Forelimb muscle (tissue), 1 donor: Measurements from ENCODE around the gene MRPL51. TPM values are rescaled to one million over a fixed set of nuclear protein-coding genes. Genes with fewer than 3 reads are reported as not detected.
A peak's percentile ranks its signal among the peaks of the same experiment; 100 is the strongest.
"Not testable (repeated sequence)": the region's sequence is repeated elsewhere in the genome, so short reads cannot be mapped to it uniquely, and the experiment has no call there.

Experiments used
- DNase-seq: peaks from one replicate; pipeline ENCODE4 v3.0.0-alpha.2; 2013; ENCODE audit warnings: low read depth
- polyA plus RNA-seq: library from polyadenylated mRNA; unstranded; fragments of 120-200 nt; gene quantifications from one replicate; pipeline ENCODE4 v1.2.1, GENCODE V29; 2013; ENCODE audit not compliant: insufficient read length

MRPL51 gene
- polyA plus RNA-seq, 1 donor = 111 TPM

DNA sequence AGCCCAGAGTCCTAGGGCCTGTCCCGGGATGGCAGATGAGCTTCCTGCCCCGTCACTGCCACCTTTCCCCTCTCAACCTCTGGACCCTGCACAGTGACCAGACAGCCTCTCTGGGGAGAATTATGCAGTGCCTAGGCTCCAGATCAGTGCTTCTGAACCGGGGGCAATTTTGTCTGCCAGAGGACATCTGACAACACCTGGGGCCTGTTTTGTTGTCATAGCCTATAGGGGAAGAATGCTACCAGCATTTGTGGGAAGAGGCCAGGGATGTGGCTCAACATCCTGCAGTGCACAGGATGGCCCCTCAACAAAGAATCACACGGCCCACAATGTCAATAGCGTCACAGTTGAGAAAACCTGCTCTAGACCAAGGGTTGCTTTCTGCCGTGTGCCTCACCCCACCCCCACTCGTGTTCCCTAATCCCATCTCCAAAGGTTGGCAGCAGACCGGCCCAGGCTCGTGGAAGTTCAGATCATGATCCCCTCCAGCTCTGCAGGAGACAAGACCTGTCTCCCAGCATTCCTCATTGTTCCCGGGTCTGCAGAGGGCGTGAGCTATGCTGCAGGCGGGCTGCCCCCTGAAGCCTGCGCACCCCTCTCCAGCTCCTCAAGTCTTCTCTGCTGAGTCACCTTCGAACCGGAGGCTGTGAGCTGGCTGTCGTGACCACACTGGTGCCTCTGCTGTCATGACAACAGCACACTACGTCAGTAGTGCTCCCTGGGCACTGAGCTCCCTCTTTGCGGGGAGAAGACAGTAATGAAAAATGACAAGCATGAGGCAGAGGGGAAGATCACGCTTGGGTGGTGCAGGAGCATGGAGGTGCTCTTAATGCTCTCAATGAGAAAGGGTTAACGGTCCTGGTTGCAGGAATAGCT is 39.2 kb upstream of the MRPL51 start:
- DNase-seq = no peak

DNA sequence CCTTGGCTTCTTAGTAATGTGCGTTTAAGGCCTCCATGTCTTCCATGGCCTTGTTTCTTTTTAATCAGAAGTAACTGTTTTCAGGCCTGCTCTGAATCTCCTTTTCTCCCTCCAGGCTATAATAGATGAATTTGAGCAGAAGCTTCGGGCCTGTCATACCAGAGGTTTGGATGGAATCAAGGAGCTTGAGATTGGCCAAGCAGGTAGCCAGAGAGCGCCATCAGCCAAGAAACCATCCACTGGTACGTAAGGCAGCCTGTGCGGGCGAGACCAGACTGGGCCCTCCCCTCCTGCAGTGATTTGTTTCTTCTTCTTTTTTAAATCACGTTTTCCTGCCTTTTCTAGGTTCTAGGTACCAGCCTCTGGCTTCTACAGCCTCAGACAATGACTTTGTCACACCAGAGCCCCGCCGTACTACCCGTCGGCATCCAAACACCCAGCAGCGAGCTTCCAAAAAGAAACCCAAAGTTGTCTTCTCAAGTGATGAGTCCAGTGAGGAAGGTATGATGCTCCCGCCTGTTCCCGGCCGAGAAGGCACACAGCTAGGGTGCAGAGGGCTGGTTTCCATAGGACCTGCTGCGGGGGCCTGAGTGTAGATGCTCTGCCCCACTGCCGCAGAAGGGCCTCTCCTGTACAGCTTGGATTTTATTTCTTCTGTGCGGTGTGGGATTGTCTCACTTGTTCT is 37.7 kb upstream of the MRPL51 start:
- no peak for DNase-seq

DNA sequence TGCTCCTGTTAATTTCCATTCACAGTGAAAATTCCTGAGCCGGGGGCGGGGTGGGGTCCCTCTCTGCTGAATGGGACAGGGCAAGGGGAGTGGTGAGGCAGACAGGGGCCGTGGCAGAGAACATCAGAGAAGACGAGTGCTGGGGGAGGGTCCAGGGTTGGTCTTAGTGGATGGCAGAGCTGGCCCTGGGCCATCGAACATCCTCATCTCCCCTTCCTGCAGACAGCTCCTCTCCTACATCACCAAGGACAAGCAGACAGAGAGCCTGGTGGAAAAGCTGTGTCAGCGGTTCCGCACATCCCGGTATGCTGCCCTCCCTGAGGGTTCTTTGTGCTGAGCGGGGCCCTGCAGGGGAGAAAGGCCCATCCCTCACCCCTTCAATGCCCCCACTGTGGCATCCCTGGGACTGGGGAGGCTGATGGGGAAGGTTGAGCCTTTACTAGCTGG is 36.3 kb upstream of the MRPL51 start:
- no peak for DNase-seq

DNA sequence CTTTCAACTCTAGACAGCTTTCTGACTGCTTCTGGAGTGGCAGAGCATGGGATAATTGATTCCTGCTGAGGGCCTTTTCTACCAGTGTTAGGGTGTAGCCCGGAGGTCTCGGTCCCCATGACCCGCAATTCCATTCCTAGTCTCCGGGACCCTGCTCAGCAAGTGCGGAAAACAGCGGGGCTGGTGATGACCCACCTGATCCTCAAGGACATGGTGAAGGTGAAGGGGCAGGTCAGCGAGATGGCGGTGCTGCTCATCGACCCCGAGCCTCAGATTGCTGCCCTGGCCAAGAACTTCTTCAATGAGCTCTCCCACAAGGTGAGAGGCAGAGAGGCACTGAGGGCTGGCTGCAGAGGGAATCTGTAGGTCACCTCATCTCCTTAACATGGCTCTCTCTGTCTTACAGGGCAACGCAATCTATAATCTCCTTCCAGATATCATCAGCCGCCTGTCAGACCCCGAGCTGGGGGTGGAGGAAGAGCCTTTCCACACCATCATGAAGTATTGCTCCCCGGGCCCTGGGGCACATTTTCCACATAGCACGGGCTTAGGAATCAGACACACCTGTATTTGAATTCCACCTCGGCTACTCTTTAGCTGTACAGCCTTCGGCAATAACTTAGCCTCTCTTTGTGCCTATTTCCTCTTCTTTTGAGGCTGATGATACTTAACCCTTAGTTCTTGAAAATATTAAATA is 35.6 kb upstream of the MRPL51 start:
- DNase-seq = no peak

DNA sequence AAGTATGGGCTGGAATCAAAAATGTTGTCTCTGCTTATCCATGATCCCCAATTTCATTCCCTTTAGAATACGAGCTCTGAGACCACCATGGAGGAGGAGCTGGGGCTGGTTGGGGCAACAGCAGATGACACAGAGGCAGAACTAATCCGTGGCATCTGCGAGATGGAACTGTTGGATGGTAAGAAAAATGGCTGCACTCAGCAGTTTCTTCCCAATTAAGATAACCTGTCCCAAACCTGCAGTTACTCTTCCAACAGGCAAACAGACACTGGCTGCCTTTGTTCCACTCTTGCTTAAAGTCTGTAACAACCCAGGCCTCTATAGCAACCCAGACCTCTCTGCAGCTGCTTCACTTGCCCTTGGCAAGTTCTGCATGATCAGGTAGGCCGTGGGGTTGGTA is 34.6 kb upstream of the MRPL51 start:
- no peak for DNase-seq

DNA sequence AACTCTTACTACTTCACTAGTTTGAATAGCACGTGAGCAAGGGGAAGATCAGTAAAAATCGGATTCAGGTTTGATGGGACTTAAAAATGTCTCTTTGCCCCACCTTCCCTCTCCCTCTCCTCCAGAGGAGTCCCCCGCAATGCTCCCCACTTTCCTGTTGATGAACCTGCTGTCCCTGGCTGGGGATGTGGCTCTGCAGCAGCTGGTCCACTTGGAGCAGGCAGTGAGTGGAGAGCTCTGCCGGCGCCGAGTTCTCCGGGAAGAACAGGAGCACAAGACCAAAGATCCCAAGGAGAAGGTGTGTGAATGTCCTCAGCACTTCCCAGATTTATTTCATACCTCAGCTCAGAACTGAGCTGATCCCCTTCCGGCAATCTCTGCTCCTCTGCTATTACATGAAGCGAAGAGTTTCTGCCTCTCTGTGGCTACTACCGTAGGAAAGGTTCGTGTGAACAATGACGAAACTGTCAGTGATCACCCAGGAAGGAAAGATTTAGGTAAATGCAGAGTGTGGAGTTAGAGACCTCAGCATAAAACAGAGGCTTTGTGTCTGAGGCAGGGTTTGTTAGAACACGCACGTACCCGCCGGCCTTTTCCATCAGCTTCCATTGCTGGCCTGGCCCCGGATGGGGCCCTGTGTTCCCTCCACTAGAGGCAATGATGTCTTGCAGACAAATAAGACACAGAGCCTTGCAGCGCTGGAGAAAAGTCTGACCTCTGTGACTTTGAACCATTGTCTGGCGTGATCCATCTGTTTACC is 33.9 kb upstream of the MRPL51 start:
- no peak for DNase-seq

DNA sequence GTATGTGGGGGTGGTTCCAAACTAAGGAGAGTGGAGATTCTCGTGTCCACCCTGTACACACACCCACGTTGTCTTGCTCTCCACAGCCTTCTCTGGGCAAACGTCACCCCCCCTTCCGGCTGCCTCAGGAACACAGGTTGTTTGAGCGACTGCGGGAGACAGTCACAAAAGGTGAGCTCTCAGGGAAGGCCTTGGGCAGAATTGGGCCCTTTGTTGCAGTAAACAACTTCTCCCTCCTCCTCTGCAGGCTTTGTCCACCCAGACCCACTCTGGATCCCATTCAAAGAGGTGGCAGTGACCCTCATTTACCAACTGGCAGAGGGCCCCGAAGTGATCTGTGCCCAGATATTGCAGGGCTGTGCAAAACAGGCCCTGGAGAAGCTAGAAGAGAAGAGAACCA is 33.1 kb upstream of the MRPL51 start:
- DNase-seq = no peak

DNA sequence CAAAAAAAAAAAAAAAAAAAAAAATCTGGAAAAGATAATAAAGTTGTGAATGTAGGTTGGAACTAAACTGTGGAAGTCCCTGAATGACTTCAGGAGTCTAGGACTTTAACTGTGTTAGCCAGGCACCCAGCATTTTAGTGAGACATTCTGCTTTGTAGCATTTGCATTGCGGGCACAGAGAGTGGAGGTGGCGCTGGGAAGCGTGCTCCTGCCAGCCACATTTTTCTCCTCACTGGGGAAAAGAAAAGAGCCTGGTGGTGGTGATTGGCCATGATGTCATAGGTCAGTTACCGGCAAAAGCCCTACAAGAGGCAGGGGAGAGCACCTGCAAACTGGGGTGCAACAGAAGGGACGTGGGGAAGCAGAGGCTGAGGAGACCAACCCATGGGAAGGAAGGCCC is 31.6 kb upstream of the MRPL51 start:
- DNase-seq = no peak

DNA sequence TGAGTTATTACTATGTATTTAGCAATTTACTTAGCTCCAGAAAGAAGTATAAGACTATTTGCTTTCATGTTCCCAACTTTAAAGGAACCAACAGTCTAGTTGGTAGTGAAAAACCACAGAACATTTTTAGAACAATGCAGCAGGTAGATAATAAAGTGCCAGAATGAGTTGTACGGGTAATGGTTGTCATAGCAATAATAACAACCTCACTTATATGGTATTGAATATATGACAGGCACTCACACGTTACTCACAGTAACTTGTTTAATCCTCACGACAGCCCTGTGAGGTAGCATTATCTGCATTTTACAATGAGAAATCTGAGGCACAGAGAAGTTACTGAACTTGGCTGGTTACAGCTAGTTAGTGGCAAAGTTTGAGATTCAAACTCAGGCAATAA is 30.6 kb upstream of the MRPL51 start:
- DNase-seq = no peak

DNA sequence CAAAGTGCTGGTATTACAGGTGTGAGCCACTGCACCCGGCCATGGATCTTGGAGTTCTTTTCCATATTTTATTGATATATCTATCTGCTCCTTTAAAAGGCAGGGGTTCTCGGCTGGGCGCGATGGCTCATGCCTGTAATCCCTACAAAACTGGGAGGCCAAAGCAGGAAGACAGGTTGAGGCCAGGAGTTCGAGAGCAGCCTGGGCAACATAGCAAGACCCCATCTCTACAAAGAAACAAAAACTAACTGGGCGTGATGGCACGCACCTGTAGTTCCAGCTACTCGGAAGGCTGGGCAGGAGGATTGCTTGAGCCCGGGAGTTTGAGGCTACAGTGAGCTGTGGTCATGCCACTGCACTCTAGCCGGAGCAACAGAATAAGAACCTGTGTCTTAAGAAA is 29.1 kb upstream of the MRPL51 start:
- DNase-seq = no peak

DNA sequence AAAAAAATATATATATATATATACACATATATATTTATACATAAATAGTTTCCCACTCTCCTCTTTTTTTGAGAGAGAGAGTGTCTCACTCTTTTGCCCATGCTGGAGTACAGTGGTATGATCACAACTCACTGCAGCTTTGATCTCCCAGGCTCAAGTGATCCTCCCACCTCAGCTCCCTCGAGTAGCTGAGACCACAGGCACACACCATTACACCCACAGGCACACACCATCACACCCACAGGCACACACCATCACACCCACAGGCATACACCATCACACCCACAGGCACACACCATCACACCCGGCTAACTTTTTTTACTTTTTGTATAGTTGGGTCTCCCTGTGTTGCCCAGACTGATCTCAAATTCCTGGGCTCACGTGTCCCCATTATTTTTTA is 27.1 kb upstream of the MRPL51 start:
- DNase-seq = no peak

DNA sequence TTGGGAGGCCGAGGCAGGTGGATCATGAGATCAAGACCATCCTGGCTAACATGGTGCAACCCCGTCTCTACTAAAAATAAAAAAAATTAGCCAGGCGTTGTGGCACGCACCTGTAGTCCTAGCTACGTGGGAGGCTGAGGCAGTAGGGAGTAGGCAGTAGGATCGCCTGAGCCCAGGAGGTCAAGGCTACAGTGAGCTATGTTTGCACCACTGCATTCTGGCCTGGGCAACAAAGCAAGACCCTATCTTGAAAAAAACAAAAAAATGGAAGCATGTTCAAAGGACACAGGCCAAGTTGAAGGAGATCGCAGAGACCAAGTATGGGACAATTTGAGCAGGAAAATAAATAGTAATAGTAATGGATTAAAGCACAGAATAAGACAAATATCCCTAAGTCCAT is 15.0 kb upstream of the MRPL51 start:
- DNase-seq = no peak

DNA sequence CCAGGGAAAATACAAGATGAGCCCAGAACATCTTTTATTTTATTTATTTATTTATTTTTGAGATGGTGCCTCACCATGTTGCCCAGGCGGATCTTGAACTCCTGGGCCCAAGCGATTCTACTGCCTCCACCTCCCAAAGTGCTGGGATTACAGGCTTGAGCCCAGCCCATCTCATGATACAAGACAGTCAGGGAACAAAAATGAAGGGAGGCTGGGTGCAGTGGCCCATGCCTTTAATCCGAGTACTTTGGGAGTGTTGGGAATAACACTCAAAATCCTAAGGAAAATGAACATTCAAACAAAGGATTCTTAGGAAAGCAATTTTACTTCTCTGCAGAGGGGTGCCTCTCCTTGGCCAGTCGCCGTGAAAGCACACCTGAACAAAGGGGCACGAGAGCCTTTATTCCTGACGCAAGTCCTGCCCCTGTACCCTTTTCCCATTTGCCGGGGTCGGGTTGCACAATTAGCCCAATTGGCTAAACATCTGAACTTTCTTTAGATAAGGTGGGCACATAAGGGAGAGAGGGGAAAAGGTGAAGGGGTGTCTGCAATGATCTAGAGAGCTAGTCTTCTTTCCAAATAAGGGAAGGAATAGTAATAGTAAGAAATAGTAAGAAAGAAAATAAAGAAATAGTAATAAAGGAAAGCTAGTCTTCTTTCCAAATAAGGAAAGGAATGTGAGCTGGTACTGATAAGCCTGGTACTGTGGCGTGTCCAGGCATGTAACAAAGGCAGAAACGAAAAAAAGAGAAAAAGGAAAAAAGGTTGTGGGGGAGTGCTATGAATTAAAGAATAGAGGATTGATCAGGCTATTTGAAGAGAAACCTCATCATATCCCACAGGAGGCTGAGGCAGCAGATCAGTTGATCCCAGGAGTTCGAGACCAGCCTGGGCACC is 14.3 kb upstream of the MRPL51 start:
- DNase-seq = no peak

DNA sequence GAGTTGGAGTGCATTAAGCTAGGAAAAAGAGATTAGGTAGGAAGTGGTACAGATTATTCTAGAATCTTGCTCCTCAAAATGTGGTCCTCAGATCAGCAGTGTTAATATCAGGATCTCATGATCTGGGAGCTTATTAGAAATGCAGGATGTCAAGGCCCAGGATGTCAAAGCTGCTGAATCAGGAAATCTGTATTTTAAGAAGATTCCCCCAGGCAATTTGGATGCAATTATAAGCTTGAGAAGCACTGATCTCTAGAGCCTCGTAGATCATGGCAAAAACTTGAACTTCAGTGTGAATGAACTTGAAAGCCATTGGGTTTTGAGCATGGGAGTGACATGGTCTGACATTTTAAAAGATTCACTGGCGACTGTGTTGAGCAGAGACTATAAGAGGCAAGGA is 7.4 kb upstream of the MRPL51 start:
- DNase-seq = no peak

DNA sequence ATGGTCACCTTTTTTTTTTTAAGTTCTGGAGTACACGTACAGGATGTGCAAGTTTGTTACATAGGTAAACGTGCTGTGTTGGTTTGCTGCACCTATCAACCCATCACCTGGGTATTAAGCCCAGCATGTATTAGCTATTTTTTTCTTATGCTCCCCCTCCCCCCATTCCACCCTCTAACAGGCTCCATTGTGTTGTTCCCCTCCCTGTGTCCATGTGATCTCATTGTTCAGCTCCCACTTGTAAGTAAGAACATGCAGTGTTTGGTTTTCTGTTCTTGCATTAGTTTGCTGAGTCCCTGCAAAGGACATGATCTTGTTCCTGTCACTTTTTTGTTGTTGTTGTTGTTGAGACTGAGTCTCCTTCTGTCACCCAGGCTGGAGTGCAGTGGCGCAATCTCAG is 4.2 kb upstream of the MRPL51 start:
- not testable (repeated sequence) for DNase-seq

DNA sequence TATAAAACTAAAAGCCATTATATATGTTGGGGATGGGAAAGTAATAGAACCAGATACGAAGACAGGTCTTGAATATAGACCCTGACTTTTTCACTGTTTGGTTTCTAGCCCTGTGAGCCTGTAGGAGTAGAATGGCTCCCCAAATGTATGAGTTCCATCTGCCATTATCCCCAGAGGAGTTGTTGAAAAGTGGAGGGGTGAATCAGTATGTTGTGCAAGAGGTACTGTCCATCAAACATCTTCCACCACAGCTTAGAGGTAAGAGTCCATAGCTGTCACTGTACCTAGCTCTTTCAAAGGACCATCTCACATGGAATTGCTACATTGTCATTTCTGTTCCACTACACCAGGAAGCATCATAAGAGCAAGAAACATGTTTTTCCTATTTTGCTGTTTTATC is 1.9 kb upstream of the MRPL51 start:
- DNase-seq = no peak

DNA sequence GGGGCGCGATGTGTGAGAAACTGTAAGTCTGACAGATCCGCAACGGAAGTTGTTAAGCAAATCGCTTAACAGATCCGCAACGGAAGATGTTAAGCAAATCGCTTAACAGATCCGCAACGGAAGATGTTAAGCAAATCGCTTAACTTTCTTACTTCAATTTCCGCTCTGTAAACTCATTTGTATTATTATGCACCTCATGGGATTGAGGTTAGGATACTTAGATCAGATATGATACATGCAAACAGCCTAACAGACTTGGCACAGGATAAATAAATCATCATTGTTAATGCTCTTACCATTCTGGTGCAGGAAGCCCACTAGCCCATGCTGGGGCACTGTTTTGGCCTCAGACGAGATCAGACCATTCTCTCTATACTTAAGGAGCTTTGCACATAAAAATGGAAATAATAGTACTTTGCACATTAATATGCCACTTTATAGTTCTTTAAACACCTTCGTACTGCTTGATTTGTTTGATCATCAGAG is 1.2 kb upstream of the MRPL51 start:
- DNase-seq = no peak

DNA sequence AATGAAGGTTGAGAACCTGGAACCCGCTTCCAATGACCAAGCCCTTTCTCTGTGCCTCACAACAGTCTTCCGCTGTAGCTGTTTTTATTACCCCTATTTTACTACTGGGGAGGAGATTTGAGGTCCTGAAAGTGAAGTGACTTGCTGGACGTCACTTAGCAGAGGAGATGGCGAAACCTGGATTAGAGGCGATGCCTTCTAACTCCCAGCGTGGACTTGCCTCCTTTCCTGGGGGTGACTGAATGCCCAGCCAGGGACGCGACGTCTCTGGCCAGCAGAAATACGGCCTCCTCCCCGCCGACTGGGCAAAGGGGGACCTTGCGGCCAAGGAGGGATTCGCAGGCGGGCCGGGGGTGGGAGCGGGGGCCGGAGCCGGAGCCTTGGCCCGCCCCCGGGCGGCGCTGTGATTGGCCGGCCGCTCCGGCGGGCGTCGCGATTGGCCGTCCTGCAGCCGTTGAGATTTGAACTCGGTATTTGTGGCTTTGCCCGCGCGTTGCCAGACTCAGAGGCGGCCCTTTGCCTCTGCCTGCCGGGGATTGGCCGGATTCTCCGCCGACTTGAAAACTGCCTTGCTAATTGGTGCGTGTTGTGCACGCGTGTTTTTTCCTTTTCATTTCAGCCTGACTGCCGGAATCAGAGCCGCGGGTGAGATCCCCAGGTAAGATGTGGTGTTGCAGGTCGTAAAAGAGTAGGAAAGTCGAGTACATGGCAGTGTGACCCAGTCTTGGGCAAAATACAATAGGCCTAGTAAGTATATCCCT is 615 bp upstream of the MRPL51 start, which contains the start of gene NCAPD2:
NCAPD2 (plus strand) TSS at position 606 of the 761 bp plus-strand sequence. CDS start 997 bp downstream, outside the sequence.
- DNase-seq = peak; percentile 87

DNA sequence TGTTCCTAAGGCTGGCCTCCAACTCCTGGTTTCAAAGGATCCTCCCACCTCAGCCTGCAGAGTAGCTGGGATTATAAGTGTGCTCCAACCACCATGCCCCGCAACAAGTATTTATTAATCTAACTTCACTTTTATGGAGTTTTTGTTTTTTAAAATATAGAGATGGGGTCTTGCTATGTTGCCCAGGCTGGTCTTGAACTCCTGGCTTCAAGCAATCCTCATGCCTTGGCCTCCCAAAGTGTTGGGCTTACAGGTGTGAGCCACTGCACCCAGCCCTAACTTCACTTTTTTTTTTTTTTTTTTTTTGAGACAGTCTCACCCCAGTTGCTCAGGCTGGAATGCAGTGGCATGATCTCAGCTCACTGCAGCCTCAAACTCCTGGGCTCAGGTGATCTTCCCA is 2.4 kb downstream of the MRPL51 start:
- not testable (repeated sequence) for DNase-seq

DNA sequence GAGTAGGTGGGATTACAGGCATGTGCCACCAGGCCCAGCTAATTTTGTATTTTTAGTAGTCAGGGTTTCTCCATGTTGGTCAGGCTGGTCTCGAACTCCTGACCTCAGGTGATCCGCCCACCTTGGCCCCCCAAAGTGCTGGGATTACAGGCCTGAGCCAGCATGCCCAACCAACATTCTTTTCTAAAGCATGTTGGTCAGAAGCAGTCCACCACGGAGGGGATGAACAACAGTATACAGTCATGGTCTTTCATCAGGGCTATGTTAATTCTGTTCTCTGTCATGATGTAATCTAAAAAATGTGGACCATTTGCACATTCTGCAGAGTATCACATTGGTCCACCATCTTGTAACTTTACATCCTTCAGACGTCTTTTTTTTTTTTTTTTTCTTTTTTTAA is 3.6 kb downstream of the MRPL51 start:
- no peak for DNase-seq
